ENCODE results near the gene GPATCH2. TPM values are rescaled to one million over a fixed set of nuclear protein-coding genes. Genes with fewer than 3 reads are reported as not detected.

The GPATCH2 gene
- total and polyA plus RNA-seq, 10 of the 15 experiments (the other 5 are each of a cell fraction or from before 2014, with no cell fraction given): 3.2 to 12.2 (median 5.4) TPM

DNA sequence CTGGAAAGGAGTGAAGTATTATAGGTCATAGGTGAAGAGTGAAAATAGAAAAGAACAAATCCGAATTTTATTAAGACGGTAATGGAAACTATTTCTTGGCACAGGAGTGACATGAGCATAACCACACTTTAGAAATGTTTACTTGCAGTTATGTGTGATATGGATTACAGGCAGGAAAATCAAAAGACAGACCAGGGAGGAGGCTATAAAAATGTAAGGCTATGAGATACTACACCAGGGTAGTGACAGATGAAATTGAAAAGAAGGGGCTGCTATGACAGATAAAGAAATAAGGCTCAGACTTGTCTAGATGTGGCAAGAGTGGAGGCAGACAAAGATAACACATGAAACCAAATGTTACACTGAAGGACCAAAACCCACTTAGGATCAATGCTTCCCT is 31.7 kb downstream of the GPATCH2 start:
- no peak for DNase-seq (ENCODE audit: low read depth, low spot score)
- no peaks in the 10 kb centered on the region for H3K27me3 ChIP-seq (replicated peaks in 1 of 2; ENCODE audit: control insufficient read depth in 2 of 2, insufficient read depth in 2 of 2, low read length in 1 of 2)
- H3K9ac ChIP-seq (ENCODE audit: control insufficient read depth, insufficient read depth, low read length): no peak overlapping the region
- no peak overlapping the region for H3K4me2 ChIP-seq (ENCODE audit: control insufficient read depth, insufficient read depth)
- CTCF ChIA-PET: no interaction called here
- H3K4me1 ChIP-seq (ENCODE audit: control insufficient read depth, insufficient read depth, low read length): no peaks in the 10 kb centered on the region
- in situ Hi-C loops (cut with MboI): no loop called here
- POLR2A ChIA-PET: no interaction called here
- no peak for FAIRE-seq
- ATAC-seq: no peak
- no peak overlapping the region for H3K27ac ChIP-seq (ENCODE audit: control insufficient read depth, insufficient read depth)
- H3K79me2 ChIP-seq (ENCODE audit: control insufficient read depth, insufficient read depth, low read length): no peaks in the 10 kb centered on the region
- RAD21 ChIA-PET (ENCODE audit: unreplicated experiment): no interaction called here
- no peak overlapping the region for H2AFZ ChIP-seq (ENCODE audit: control insufficient read depth, low read depth, low read length)
- no peak for TF ChIP-seq FOXK2 (IDR thresholded peaks at IDR 0.05)
- no peaks in the 10 kb centered on the region; a peak in 1 of 4 replicates for H3K36me3 ChIP-seq (ENCODE audit: control insufficient read depth in 2 of 2, insufficient read depth in 2 of 2, low read length in 1 of 2)
- no peaks in the 10 kb centered on the region for H4K20me1 ChIP-seq (ENCODE audit: control insufficient read depth, insufficient read depth)
- SMC1A ChIA-PET (ENCODE audit: uncharacterized antibody, unreplicated experiment): no interaction called here
- BruUV-seq (replicated peaks): no TSS peak
- no peaks in the 10 kb centered on the region for H3K9me3 ChIP-seq (replicated peaks; ENCODE audit: control insufficient read depth, insufficient read depth, low read length)
- H3K4me3 ChIP-seq: no peak overlapping the region
- intact Hi-C loops (cut with micrococcal nuclease; ENCODE audit: unreplicated experiment): no loop called here
- 100% methylated on average over 2 of the region's 2 CpGs for WGBS (ENCODE audit: insufficient coverage, insufficient replicate concordance, low lambda C conversion rate, missing lambda C conversion rate)

GRCh38 chr1:217590598-217590997 is 40.3 kb downstream of the GPATCH2 start:
- POLR2A ChIA-PET: no interaction called here
- no peaks in the 10 kb centered on the region for H3K79me2 ChIP-seq (ENCODE audit: control insufficient read depth, insufficient read depth, low read length)
- FAIRE-seq: no peak
- in situ Hi-C loops (cut with MboI): no loop called here
- DNase-seq (ENCODE audit: low read depth, low spot score): no peak
- H4K20me1 ChIP-seq (ENCODE audit: control insufficient read depth, insufficient read depth): no peaks in the 10 kb centered on the region
- H3K9me3 ChIP-seq (replicated peaks; ENCODE audit: control insufficient read depth, insufficient read depth, low read length): no peaks in the 10 kb centered on the region
- ATAC-seq: no peak
- H3K36me3 ChIP-seq (ENCODE audit: control insufficient read depth in 2 of 2, insufficient read depth in 2 of 2, low read length in 1 of 2): no peaks in the 10 kb centered on the region
- intact Hi-C loops (cut with micrococcal nuclease; ENCODE audit: unreplicated experiment): no loop called here
- RAD21 ChIA-PET (ENCODE audit: unreplicated experiment): no interaction called here
- no TSS peak for BruUV-seq (replicated peaks)
- no peak overlapping the region for H3K4me2 ChIP-seq (ENCODE audit: control insufficient read depth, insufficient read depth)
- SMC1A ChIA-PET (ENCODE audit: uncharacterized antibody, unreplicated experiment): interaction anchor here (1.5 kb wide), 2 partner anchors 37 to 40 kb away, joined by 3 to 4 read pairs; partner anchors contain the start of genes GPATCH2 and SPATA17
- no peak overlapping the region for H3K27ac ChIP-seq (ENCODE audit: control insufficient read depth, insufficient read depth)
- H3K27me3 ChIP-seq (replicated peaks in 1 of 2; ENCODE audit: control insufficient read depth in 2 of 2, insufficient read depth in 2 of 2, low read length in 1 of 2): no peaks in the 10 kb centered on the region
- H3K4me3 ChIP-seq: no peak overlapping the region
- WGBS (ENCODE audit: insufficient coverage, insufficient replicate concordance, low lambda C conversion rate, missing lambda C conversion rate): 98% methylated on average over 2 of the region's 2 CpGs
- H3K9ac ChIP-seq (ENCODE audit: control insufficient read depth, insufficient read depth, low read length): no peak overlapping the region
- no peaks in the 10 kb centered on the region for H3K4me1 ChIP-seq (ENCODE audit: control insufficient read depth, insufficient read depth, low read length)
- CTCF ChIA-PET: interaction anchor here (0.5 kb wide), 1 partner anchor 21 kb away, joined by 3 read pairs; no protein-coding TSS in a partner anchor
- no peak for TF ChIP-seq SUPT20H (IDR thresholded peaks at IDR 0.05; ENCODE audit: borderline replicate concordance, control insufficient read depth, low read depth, low read length)
- H2AFZ ChIP-seq (ENCODE audit: control insufficient read depth, low read depth, low read length): no peak overlapping the region

All from GM12878 (cell line).